H4 (cell line): ENCODE measurements around the gene AIMP1. TPM values are rescaled to one million over a fixed set of nuclear protein-coding genes. Genes with fewer than 3 reads are reported as not detected.
"Not testable (repeated sequence)": the region's sequence is repeated elsewhere in the genome, so short reads cannot be mapped to it uniquely, and the experiment has no call there.

Source experiments
- DNase-seq: peaks from one replicate; pipeline ENCODE4 v3.0.0-alpha.2; 2015; ENCODE audit warnings: low spot score
- total RNA-seq: library from RNA; depleted of rRNA; stranded (reverse); fragments of >200 nt; shearing (Covaris generic); gene quantifications from 2 replicates; pipeline ENCODE4 v1.2.3, GENCODE V29; 2014

The AIMP1 gene
- total RNA-seq, 1 experiment from 2014 or later: 50.0 TPM

GRCh38 chr4:106351016-106351415 is 34.7 kb downstream of the AIMP1 start:
- no peak for DNase-seq

GRCh38 chr4:106353786-106354185 is 37.4 kb downstream of the AIMP1 start:
- no peak for DNase-seq

- no peak for DNase-seq
These were observed 38.8 kb downstream of the AIMP1 start for GRCh38 chr4:106355193-106355592.

DNA sequence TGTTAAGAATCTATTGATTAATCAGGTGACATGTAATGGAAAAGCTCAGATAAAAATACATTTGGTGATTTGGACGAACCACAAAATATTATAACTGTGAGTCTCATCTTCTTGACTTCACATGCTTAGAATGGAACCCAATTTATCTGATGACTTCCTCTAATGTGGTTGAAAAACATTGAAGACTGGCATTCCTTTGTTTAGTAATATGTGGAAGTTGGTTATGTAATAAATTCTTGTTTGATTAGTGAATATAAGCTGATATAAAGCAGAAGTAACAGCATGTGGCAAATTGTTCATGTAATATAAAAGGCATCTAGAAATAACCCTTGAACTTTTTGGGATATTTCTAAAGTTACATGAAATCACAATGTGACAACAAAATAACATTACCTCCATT is 42.5 kb downstream of the AIMP1 start:
- no peak for DNase-seq

DNA sequence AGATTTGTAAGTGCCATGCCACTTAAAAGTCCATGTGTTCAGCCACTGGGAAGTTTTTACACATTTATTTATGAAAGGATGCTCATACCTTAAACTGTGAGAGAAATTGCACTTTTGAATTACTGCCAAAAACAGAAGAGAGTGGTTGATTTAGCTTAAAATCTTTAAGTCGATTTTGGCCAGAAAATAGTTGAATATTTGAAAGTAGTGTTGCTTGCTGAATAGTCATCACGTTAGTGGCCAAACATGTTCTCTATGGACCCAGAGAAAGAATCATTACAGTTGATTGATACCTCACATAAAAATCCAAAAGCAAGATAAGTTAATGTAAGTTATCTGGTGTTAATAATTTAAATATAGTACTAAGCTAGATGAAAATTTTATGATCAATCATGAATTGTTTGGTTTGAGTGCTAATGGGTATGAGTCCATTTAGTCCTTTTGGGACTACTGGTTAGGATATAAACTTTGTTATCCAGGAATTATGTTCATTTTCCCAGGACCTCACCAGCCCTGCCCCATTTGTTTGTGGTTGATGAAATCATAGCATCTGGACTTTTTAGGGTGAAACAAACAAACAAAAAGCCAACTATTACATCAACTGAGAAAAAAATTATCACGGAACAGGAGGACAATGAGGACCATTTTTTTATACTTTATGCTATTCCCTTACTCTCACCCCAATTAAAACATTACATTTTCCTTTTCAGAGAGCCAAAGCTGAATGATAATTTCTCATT is 45.9 kb downstream of the AIMP1 start:
- DNase-seq: no peak

- DNase-seq: no peak
These were observed 47.9 kb downstream of the AIMP1 start for GRCh38 chr4:106364282-106364681.

- peak; percentile 49 for DNase-seq
These were observed 49.3 kb downstream of the AIMP1 start for GRCh38 chr4:106365613-106366012.

DNA sequence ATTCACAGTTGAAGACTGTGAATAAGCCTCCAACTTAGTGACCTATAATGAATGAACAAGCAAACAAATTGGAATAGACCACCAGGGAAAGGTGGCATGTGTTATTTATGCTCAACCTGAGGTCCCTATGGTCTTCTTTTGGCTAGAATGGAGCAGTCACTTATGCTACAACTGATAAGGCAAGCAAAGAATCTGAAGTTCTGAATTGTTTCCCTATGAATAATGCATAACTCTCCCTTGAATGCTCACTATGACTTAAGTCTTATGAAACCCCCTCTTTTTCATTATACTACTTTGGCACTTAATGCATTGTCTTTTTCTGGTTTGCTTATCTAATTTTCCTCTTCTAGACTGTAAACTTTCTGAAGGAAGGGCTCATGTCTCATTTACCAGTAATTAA is 49.7 kb downstream of the AIMP1 start:
- no peak for DNase-seq

DNA sequence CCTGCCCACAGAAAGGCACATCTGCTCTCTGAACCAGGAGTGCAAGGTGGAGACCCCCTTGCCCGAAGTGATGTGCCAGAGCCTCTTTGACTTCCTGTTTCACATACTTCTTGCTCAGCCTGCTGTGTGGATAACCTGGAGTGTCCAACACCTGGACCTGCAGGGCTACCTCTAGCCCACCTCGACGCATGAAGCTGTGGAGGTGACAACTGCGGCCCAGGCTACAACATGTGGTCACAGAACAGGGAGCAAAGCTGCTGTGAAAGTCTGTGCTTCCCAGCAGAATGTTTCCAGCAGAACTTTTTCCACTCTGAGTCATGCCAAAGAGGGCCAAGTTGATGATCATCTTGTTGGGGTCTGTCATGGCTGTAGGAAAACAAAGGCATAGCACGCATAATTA is 50.7 kb downstream of the AIMP1 start:
- DNase-seq: no peak

DNA sequence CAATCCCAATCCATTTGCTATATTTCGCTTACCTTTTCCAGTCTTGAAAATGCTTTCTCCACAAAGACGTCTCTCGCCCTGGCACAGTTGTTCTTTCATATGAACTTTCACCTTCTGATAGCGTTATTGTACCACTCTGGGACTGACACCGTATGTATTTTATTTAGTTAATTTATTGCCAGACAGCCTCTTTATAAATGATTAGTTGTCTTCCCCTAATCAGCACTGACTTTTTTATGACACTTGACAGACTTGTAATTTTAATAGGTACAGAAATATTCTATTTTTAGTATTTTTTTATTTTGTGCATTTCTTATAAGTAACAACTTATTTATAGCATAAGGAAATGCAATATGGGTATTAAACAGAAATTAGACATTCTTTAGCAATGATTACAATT is 52.3 kb downstream of the AIMP1 start, which contains the start of gene GIMD1:
TSS of gene GIMD1 (minus strand) at position 101 of the 400 bp plus-strand sequence. CDS start 1,343 bp downstream, outside the sequence.
- DNase-seq: no peak

DNA sequence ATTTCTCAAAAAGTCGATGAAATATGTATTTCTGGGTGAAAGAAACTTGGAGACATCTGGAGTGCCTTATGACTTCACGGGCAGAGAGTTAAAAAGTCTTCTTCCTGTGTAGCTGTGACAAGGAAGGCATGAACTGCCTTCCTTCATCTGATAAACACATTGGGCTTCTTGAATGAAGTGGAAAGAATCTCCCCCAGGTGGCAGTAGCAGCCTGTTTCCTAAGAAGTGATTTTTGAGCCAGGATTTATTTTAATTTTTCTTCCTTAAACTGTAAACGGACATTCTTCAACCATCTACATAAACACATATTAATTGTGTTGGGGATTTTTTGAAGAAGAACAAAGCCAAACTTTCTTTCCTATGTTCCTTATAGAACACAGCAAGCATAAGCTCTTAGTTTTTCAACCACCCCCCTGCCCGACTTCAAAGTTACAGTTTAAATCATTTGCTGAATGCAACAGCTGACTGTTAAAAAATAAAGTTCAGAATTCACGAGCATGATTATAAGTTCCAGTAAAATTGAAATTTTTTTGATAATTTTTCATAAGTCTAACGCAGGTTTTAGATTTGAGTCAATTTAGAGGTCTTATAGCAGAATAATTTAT is 53.2 kb downstream of the AIMP1 start:
- peak; percentile 72 for DNase-seq

DNA sequence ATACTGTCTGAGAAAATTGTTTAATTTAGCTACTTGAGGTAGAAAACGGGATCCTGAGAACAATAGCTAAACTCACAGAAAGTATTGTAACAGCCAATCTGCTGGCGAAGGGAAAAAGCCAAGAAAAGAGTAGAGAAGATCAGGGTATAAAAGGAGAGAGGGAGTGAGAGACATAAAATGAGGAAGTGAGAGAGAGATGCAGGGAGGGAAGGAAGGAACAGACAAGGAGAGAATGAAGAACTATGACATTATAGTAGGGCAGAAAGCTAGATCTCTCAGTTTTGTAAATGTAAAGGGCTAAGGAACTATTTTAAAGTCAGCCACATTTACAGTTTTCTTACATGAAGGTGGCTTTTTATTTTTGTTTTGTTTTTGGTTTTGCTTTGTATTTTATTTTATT is 53.9 kb downstream of the AIMP1 start:
- no peak for DNase-seq

DNA sequence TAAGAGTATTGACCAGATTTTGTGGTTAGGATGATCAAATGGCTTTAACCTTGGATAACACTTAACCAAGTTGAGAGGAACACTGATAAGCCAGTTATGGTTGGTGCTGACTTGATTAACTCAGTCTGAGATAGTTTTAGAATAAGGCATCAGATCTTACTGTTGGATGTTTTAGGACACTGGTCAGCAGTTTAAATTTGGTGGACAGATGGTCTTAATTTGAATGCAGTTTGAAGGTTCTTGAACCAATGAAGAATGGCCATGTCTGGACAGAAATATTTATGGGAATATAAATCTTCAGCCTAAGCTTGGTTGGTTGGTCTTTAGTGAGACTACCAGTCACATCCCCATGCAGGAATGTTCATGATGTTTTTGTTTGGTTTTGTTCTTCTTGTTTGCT is 54.8 kb downstream of the AIMP1 start:
- no peak for DNase-seq

- no peak for DNase-seq
These were observed 56.7 kb downstream of the AIMP1 start for GRCh38 chr4:106373026-106373425.

GRCh38 chr4:106380179-106380578 is 63.8 kb downstream of the AIMP1 start:
- no peak for DNase-seq

- DNase-seq: no peak
These were observed 68.5 kb downstream of the AIMP1 start for GRCh38 chr4:106384878-106385277.

GRCh38 chr4:106385853-106386393 is 69.6 kb downstream of the AIMP1 start:
- no peak for DNase-seq

GRCh38 chr4:106395582-106395981 is 79.2 kb downstream of the AIMP1 start:
- DNase-seq: no peak

GRCh38 chr4:106398898-106399297 is 82.5 kb downstream of the AIMP1 start:
- DNase-seq: not testable (repeated sequence)
